K562 (cell line): ENCODE results near the gene MET. TPM values are rescaled to one million over a fixed set of nuclear protein-coding genes. Genes with fewer than 3 reads are reported as not detected.

Experiments
- MECOM ChIP-seq: fragments of 250-450 bp; sonication (Bioruptor Pico); IDR thresholded peaks from 2 replicates; pipeline ENCODE4 v1.8.0; 2022; ENCODE audit warnings: inconsistent platforms
- RAD51 ChIP-seq: fragments of 450-650 bp; IDR thresholded peaks from 2 replicates; pipeline ENCODE4 v1.7.1; 2016; ENCODE audit warnings: low read depth, mild to moderate bottlenecking, borderline replicate concordance
- TBL1XR1 ChIP-seq, 2 experiments: IDR thresholded peaks; 2 replicates each; pipeline ENCODE4 v1.6.1; 2012; ENCODE audit warnings: improper control_type of control experiment in 2 of 2, low read length in 2 of 2, mild to moderate bottlenecking in 1 of 2
- XRCC5 ChIP-seq: fragments of 200-400 bp; formaldehyde crosslinking; IDR thresholded peaks from 2 replicates; pipeline ENCODE4 v1.6.1; 2017; ENCODE audit warnings: low read depth, mild to moderate bottlenecking, low read length
- ZFP36 ChIP-seq: fragments of 150-350 bp; IDR thresholded peaks from 2 replicates; pipeline ENCODE4 v1.6.1; 2018; ENCODE audit warnings: low read length, low read depth; ENCODE audit not compliant: partially characterized antibody
- ZNF212 ChIP-seq: fragments of 450-650 bp; formaldehyde crosslinking; IDR thresholded peaks from 2 replicates; pipeline ENCODE4 v1.4.0; 2020; ENCODE audit warnings: mild to moderate bottlenecking
- polyA plus RNA-seq, 8 experiments: library from polyadenylated mRNA; depleted of rRNA in 4 of 8; stranded (reverse) in 5 of 8; unstranded in 3 of 8; fragments of >200 nt; fragmentation: Nextera tagmentation in 2 of 8; fragmentation: Illumina TruSeq in 1 of 8; extraction: Ambion mirVana in 2 of 8; extraction: Trizol in 1 of 8; gene quantifications; 2 replicates each; pipeline versions ENCODE4 v1.2.1 to v1.2.3, GENCODE V29; 2011 to 2014; ENCODE audit warnings: inconsistent platforms in 1 of 8, missing spikeins in 1 of 8
- total RNA-seq, 7 experiments: library from RNA; depleted of rRNA in 6 of 7; stranded (reverse); fragments of >200 nt in 6 of 7; fragmentation: Illumina TruSeq in 2 of 7; extraction: Trizol in 2 of 7; gene quantifications; 2 replicates each; pipeline versions ENCODE4 v1.2.1 to v1.2.3, GENCODE V29; 2011 to 2021; ENCODE audit warnings: low replicate concordance in 1 of 7
- TF ChIP-seq, protein P1 (sequence below), 3 experiments: fragments of 200-800 bp in 1 of 3; fragments of 250-450 bp in 1 of 3; fragments of 450-650 bp in 1 of 3; sonication (Bioruptor Pico) in 1 of 3; sonication (Bioruptor generic) in 1 of 3; formaldehyde crosslinking in 1 of 3; IDR thresholded peaks; 2 replicates each; pipeline versions ENCODE4 v1.6.1 to v1.8.0; 2016 to 2022; ENCODE audit warnings: mild to moderate bottlenecking in 2 of 3, missing genetic modification characterization in 2 of 3, missing compliant biosample characterization in 1 of 3, moderate library complexity in 1 of 3
- TF ChIP-seq, protein P2 (sequence below): fragments of 450-650 bp; IDR thresholded peaks from 2 replicates; pipeline ENCODE4 v1.6.1; 2016

Gene MET
- total and polyA plus RNA-seq, 9 of the 15 experiments (the other 6 are each of a cell fraction or from before 2014, with no cell fraction given), result 0.84 to 2.4 (median 1.1) TPM

- TF ChIP-seq, protein P1, sequence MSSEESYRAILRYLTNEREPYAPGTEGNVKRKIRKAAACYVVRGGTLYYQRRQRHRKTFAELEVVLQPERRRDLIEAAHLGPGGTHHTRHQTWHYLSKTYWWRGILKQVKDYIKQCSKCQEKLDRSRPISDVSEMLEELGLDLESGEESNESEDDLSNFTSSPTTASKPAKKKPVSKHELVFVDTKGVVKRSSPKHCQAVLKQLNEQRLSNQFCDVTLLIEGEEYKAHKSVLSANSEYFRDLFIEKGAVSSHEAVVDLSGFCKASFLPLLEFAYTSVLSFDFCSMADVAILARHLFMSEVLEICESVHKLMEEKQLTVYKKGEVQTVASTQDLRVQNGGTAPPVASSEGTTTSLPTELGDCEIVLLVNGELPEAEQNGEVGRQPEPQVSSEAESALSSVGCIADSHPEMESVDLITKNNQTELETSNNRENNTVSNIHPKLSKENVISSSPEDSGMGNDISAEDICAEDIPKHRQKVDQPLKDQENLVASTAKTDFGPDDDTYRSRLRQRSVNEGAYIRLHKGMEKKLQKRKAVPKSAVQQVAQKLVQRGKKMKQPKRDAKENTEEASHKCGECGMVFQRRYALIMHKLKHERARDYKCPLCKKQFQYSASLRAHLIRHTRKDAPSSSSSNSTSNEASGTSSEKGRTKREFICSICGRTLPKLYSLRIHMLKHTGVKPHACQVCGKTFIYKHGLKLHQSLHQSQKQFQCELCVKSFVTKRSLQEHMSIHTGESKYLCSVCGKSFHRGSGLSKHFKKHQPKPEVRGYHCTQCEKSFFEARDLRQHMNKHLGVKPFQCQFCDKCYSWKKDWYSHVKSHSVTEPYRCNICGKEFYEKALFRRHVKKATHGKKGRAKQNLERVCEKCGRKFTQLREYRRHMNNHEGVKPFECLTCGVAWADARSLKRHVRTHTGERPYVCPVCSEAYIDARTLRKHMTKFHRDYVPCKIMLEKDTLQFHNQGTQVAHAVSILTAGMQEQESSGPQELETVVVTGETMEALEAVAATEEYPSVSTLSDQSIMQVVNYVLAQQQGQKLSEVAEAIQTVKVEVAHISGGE (CRISPR knock-in tag; IDR thresholded peaks at IDR 0.05), result no peak
- TF ChIP-seq RAD51 (no peak), ZFP36 (no peak), XRCC5 (no peak), TBL1XR1 (IDR thresholded peaks at IDR 0.05; ENCODE audit: low read length in 2 of 2) (no peak), ZNF212 (CRISPR knock-in tag) (no peak), MECOM (CRISPR knock-in tag) (no peak)
- TF ChIP-seq, protein P2, sequence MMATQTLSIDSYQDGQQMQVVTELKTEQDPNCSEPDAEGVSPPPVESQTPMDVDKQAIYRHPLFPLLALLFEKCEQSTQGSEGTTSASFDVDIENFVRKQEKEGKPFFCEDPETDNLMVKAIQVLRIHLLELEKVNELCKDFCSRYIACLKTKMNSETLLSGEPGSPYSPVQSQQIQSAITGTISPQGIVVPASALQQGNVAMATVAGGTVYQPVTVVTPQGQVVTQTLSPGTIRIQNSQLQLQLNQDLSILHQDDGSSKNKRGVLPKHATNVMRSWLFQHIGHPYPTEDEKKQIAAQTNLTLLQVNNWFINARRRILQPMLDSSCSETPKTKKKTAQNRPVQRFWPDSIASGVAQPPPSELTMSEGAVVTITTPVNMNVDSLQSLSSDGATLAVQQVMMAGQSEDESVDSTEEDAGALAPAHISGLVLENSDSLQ, result no peak
Observed at GRCh38 chr7:116738378-116738777, 66.4 kb downstream of the MET start (continued).
